Mucosa of stomach (tissue), 1 donor: Measurements from ENCODE around the gene PCAT7.
"Not testable (repeated sequence)": the region's sequence is repeated elsewhere in the genome, so short reads cannot be mapped to it uniquely, and the experiment has no call there.

Experiments
- H3K27me3 ChIP-seq: one replicate; pipeline ENCODE4 v1.7.0; 2013; ENCODE audit warnings: mild to moderate bottlenecking, low read length; ENCODE audit not compliant: control insufficient read depth, insufficient read depth
- H3K36me3 ChIP-seq: one replicate; pipeline ENCODE4 v1.7.0; 2013; ENCODE audit warnings: low read length; ENCODE audit not compliant: control insufficient read depth, insufficient read depth
- H3K4me1 ChIP-seq: one replicate; pipeline ENCODE4 v1.7.0; 2013; ENCODE audit warnings: mild to moderate bottlenecking, low read length; ENCODE audit not compliant: control insufficient read depth, insufficient read depth
- H3K4me3 ChIP-seq: one replicate; pipeline ENCODE4 v1.7.0; 2013; ENCODE audit warnings: low read length
- H3K9ac ChIP-seq: one replicate; pipeline ENCODE4 v1.7.0; 2013; ENCODE audit warnings: mild to moderate bottlenecking, low read length, moderate library complexity
- H3K9me3 ChIP-seq: one replicate; pipeline ENCODE4 v1.7.0; 2013; ENCODE audit warnings: mild to moderate bottlenecking, low read length, moderate library complexity; ENCODE audit not compliant: control insufficient read depth
- donor health status: Pancreatic carcinoma.

The PCAT7 gene

GRCh38 chr9:94591876-94592275, 37.0 kb downstream of the PCAT7 start:
- Histone ChIP-seq H3K4me3 (no peak overlapping the region), H3K4me1 (peaks cover 19% of the 10 kb centered on the region), H3K9ac (no peak overlapping the region), H3K36me3 (no peaks in the 10 kb centered on the region), H3K9me3 (no peaks in the 10 kb centered on the region), H3K27me3 (no peaks in the 10 kb centered on the region)

- H3K9ac ChIP-seq, H3K36me3 ChIP-seq, H3K4me3 ChIP-seq: not testable (repeated sequence)
These were observed 37.8 kb downstream of the PCAT7 start for GRCh38 chr9:94592683-94593082.

GRCh38 chr9:94593459-94594345, 38.8 kb downstream of the PCAT7 start, which contains the start of gene FBP2:
FBP2 (minus strand) TSS chr9:94593824; CDS start chr9:94593726, 98 bp downstream.
- Histone ChIP-seq H3K36me3 (no peaks in the 10 kb centered on the region), H3K9ac (peak within 1 kb of the TSS; percentile 47)

More at GRCh38 chr9:94592683-94593082, 37.8 kb downstream of the PCAT7 start:
- H3K4me1 ChIP-seq, result peaks cover 19% of the 10 kb centered on the region
- H3K9me3 ChIP-seq, H3K27me3 ChIP-seq: not testable (repeated sequence)

GRCh38 chr9:94599102-94599501, 44.2 kb downstream of the PCAT7 start:
- Histone ChIP-seq H3K27me3 (no peaks in the 10 kb centered on the region), H3K9ac (no peak overlapping the region), H3K4me1 (peaks cover 19% of the 10 kb centered on the region), H3K36me3 (no peaks in the 10 kb centered on the region), H3K4me3 (no peak overlapping the region), H3K9me3 (no peaks in the 10 kb centered on the region)

More at GRCh38 chr9:94593459-94594345, 38.8 kb downstream of the PCAT7 start, which contains the start of gene FBP2:
- no peaks in the 10 kb centered on the region for H3K27me3 ChIP-seq
- peaks cover 19% of the 10 kb centered on the region for H3K4me1 ChIP-seq
- peak within 1 kb of the TSS; percentile 16 for H3K4me3 ChIP-seq
- no peaks in the 10 kb centered on the region for H3K9me3 ChIP-seq

GRCh38 chr9:94600258-94600657, 45.4 kb downstream of the PCAT7 start:
- Histone ChIP-seq H3K36me3 (no peaks in the 10 kb centered on the region), H3K27me3 (no peaks in the 10 kb centered on the region), H3K9me3 (no peaks in the 10 kb centered on the region), H3K4me1 (peaks cover 15% of the 10 kb centered on the region), H3K4me3 (no peak overlapping the region), H3K9ac (peak overlapping the region; percentile 24)

GRCh38 chr9:94600715-94601114, 45.8 kb downstream of the PCAT7 start:
- H3K9ac ChIP-seq, result peak overlapping the region; percentile 24

GRCh38 chr9:94602666-94603065, 47.8 kb downstream of the PCAT7 start:
- H3K27me3 ChIP-seq, result no peaks in the 10 kb centered on the region
- no peaks in the 10 kb centered on the region for H3K9me3 ChIP-seq
- no peak overlapping the region for H3K4me3 ChIP-seq
- no peak overlapping the region for H3K9ac ChIP-seq
- H3K36me3 ChIP-seq, result no peaks in the 10 kb centered on the region
- H3K4me1 ChIP-seq, result peaks cover 32% of the 10 kb centered on the region

More at GRCh38 chr9:94600715-94601114, 45.8 kb downstream of the PCAT7 start:
- H3K27me3 ChIP-seq, result no peaks in the 10 kb centered on the region
- H3K4me3 ChIP-seq, result no peak overlapping the region
- no peaks in the 10 kb centered on the region for H3K9me3 ChIP-seq
- no peaks in the 10 kb centered on the region for H3K36me3 ChIP-seq
- peaks cover 15% of the 10 kb centered on the region for H3K4me1 ChIP-seq

- Histone ChIP-seq H3K27me3 (no peaks in the 10 kb centered on the region), H3K4me1 (peaks cover 39% of the 10 kb centered on the region), H3K36me3 (no peaks in the 10 kb centered on the region), H3K9me3 (no peaks in the 10 kb centered on the region), H3K9ac (no peak overlapping the region), H3K4me3 (no peak overlapping the region)
These were observed 48.6 kb downstream of the PCAT7 start for GRCh38 chr9:94603259-94604160.

GRCh38 chr9:94606646-94607422, 52.0 kb downstream of the PCAT7 start:
- Histone ChIP-seq H3K27me3 (no peaks in the 10 kb centered on the region), H3K4me3 (no peak overlapping the region), H3K9ac (peak overlapping the region; percentile 45), H3K36me3 (no peaks in the 10 kb centered on the region), H3K4me1 (peaks cover 52% of the 10 kb centered on the region), H3K9me3 (no peaks in the 10 kb centered on the region)

GRCh38 chr9:94607423-94607691, 52.5 kb downstream of the PCAT7 start:
- Histone ChIP-seq H3K9me3 (no peaks in the 10 kb centered on the region), H3K4me1 (peaks cover 57% of the 10 kb centered on the region), H3K4me3 (no peak overlapping the region), H3K36me3 (no peaks in the 10 kb centered on the region), H3K9ac (peak overlapping the region; percentile 45), H3K27me3 (no peaks in the 10 kb centered on the region)

- no peaks in the 10 kb centered on the region for H3K36me3 ChIP-seq
- peaks cover 55% of the 10 kb centered on the region for H3K4me1 ChIP-seq
- no peaks in the 10 kb centered on the region for H3K9me3 ChIP-seq
- H3K4me3 ChIP-seq, result no peak overlapping the region
- no peaks in the 10 kb centered on the region for H3K27me3 ChIP-seq
- H3K9ac ChIP-seq, result no peak overlapping the region
These were observed 55.3 kb downstream of the PCAT7 start for GRCh38 chr9:94610181-94610606.
